HCT116 (cell line): ENCODE measurements around the gene RALGPS2.

Source experiments
- CBX3 ChIP-seq: IDR thresholded peaks from 2 replicates; pipeline ENCODE4 v1.6.1; 2012; ENCODE audit warnings: low read depth
- CEBPB ChIP-seq: IDR thresholded peaks from 2 replicates; pipeline ENCODE4 v1.6.1; 2012; ENCODE audit warnings: low read depth
- EZH2 ChIP-seq: fragments of 200-600 bp; sonication (generic); IDR thresholded peaks from 2 replicates; pipeline ENCODE4 v1.6.1; 2017; ENCODE audit warnings: antibody characterized with exemption, mixed run types
- EZH2phosphoT487 ChIP-seq: fragments of 200-600 bp; IDR thresholded peaks from 2 replicates; pipeline ENCODE4 v1.6.1; 2018; ENCODE audit warnings: antibody characterized with exemption, borderline replicate concordance
- POLR2A ChIP-seq: IDR thresholded peaks from 2 replicates; pipeline ENCODE4 v1.7.0; 2011; ENCODE audit warnings: borderline replicate concordance; ENCODE audit not compliant: insufficient read depth, insufficient read length; ENCODE audit errors: extremely low read depth
- POLR2AphosphoS5 ChIP-seq: IDR thresholded peaks from 2 replicates; pipeline ENCODE4 v1.6.1; 2011; ENCODE audit warnings: mild to moderate bottlenecking, low read depth, low read length, moderate library complexity
- RAD21 ChIP-seq: IDR thresholded peaks from 2 replicates; pipeline ENCODE4 v1.6.1; 2012; ENCODE audit warnings: low read depth, mild to moderate bottlenecking
- SIN3A ChIP-seq: IDR thresholded peaks from 2 replicates; pipeline ENCODE4 v1.6.1; 2012; ENCODE audit warnings: low read depth
- YY1 ChIP-seq: IDR thresholded peaks from 2 replicates; pipeline ENCODE4 v1.6.1; 2011; ENCODE audit warnings: low read length, low read depth, moderate library complexity, mild to moderate bottlenecking; ENCODE audit not compliant: insufficient replicate concordance; ENCODE audit errors: extremely low read depth
- ZFX ChIP-seq: fragments of 450-650 bp; IDR thresholded peaks from 2 replicates; pipeline ENCODE4 v1.6.1; 2017
- TF ChIP-seq, protein P1 (sequence below), 3 experiments: fragments of 200-600 bp in 1 of 3; sonication (generic) in 1 of 3; IDR thresholded peaks in 2 of 3; conservative IDR thresholded peaks in 1 of 3; 2 replicates each; pipeline ENCODE4 v1.5.1; 2012 to 2017; ENCODE audit warnings: low read depth in 2 of 3, low read length in 2 of 3, antibody characterized with exemption in 1 of 3, borderline replicate concordance in 1 of 3, control low read depth in 1 of 3, mild to moderate bottlenecking in 1 of 3, mixed read lengths in 1 of 3, mixed run types in 1 of 3, moderate library complexity in 1 of 3; ENCODE audit not compliant: insufficient read depth in 1 of 3
- TF ChIP-seq, protein P2 (sequence below): IDR thresholded peaks from 2 replicates; pipeline ENCODE4 v1.6.1; 2012; ENCODE audit warnings: low read depth
- TF ChIP-seq, protein P3 (sequence below): IDR thresholded peaks from 2 replicates; pipeline ENCODE4 v1.6.1; 2011; ENCODE audit warnings: mild to moderate bottlenecking, low read length, moderate library complexity; ENCODE audit not compliant: insufficient replicate concordance; ENCODE audit errors: extremely low read depth

DNA sequence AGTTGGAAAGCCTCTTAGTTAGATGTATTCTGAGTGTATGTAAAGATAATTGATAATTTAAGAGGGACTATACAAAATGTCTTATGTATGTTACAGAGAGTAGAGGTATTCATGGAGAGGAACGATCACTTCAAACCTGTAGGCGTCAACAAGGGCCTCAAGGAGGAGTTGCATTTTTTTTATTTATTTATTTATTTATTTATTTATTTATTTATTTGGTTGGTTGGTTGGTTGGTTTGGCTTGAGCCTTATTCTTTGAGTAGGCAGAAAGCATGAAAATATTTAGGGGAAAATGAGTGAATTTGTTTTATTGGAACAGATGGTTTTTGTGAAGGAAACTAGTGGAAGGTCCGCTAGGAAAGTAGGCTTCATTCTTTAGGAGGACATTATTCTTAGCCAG is 137.4 kb downstream of the RALGPS2 start:
- TF ChIP-seq ZFX (no peak), POLR2AphosphoS5 (no peak), EZH2 (no peak), YY1 (no peak), CBX3 (no peak), SIN3A (no peak), POLR2A (no peak), RAD21 (no peak), EZH2phosphoT487 (no peak), CEBPB (no peak)
- TF ChIP-seq, protein P1, sequence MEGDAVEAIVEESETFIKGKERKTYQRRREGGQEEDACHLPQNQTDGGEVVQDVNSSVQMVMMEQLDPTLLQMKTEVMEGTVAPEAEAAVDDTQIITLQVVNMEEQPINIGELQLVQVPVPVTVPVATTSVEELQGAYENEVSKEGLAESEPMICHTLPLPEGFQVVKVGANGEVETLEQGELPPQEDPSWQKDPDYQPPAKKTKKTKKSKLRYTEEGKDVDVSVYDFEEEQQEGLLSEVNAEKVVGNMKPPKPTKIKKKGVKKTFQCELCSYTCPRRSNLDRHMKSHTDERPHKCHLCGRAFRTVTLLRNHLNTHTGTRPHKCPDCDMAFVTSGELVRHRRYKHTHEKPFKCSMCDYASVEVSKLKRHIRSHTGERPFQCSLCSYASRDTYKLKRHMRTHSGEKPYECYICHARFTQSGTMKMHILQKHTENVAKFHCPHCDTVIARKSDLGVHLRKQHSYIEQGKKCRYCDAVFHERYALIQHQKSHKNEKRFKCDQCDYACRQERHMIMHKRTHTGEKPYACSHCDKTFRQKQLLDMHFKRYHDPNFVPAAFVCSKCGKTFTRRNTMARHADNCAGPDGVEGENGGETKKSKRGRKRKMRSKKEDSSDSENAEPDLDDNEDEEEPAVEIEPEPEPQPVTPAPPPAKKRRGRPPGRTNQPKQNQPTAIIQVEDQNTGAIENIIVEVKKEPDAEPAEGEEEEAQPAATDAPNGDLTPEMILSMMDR (IDR thresholded peaks at IDR 0.05 in 2 of 3, conservative IDR thresholded peaks at IDR 0.05 in 1 of 3; ENCODE audit: borderline replicate concordance in 1 of 3, insufficient read depth in 1 of 3, low read depth in 2 of 3, low read length in 2 of 3): no peak
- TF ChIP-seq, protein P2, sequence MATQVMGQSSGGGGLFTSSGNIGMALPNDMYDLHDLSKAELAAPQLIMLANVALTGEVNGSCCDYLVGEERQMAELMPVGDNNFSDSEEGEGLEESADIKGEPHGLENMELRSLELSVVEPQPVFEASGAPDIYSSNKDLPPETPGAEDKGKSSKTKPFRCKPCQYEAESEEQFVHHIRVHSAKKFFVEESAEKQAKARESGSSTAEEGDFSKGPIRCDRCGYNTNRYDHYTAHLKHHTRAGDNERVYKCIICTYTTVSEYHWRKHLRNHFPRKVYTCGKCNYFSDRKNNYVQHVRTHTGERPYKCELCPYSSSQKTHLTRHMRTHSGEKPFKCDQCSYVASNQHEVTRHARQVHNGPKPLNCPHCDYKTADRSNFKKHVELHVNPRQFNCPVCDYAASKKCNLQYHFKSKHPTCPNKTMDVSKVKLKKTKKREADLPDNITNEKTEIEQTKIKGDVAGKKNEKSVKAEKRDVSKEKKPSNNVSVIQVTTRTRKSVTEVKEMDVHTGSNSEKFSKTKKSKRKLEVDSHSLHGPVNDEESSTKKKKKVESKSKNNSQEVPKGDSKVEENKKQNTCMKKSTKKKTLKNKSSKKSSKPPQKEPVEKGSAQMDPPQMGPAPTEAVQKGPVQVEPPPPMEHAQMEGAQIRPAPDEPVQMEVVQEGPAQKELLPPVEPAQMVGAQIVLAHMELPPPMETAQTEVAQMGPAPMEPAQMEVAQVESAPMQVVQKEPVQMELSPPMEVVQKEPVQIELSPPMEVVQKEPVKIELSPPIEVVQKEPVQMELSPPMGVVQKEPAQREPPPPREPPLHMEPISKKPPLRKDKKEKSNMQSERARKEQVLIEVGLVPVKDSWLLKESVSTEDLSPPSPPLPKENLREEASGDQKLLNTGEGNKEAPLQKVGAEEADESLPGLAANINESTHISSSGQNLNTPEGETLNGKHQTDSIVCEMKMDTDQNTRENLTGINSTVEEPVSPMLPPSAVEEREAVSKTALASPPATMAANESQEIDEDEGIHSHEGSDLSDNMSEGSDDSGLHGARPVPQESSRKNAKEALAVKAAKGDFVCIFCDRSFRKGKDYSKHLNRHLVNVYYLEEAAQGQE: no peak
- TF ChIP-seq, protein P3, sequence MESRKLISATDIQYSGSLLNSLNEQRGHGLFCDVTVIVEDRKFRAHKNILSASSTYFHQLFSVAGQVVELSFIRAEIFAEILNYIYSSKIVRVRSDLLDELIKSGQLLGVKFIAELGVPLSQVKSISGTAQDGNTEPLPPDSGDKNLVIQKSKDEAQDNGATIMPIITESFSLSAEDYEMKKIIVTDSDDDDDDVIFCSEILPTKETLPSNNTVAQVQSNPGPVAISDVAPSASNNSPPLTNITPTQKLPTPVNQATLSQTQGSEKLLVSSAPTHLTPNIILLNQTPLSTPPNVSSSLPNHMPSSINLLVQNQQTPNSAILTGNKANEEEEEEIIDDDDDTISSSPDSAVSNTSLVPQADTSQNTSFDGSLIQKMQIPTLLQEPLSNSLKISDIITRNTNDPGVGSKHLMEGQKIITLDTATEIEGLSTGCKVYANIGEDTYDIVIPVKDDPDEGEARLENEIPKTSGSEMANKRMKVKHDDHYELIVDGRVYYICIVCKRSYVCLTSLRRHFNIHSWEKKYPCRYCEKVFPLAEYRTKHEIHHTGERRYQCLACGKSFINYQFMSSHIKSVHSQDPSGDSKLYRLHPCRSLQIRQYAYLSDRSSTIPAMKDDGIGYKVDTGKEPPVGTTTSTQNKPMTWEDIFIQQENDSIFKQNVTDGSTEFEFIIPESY: no peak
